HL-60 (cell line): Measurements from ENCODE around the gene DTD1.

Experiments used
- DNase-seq, 2 experiments: peaks; one replicate each; pipeline ENCODE4 v3.0.0-alpha.2; 2010 to 2020; ENCODE audit warnings: low read depth in 1 of 2, low spot score in 1 of 2
- H3K27ac ChIP-seq: fragments of 250-450 bp; sonication (Bioruptor Pico); replicated peaks from 2 replicates; pipeline ENCODE4 v1.5.1; 2020; ENCODE audit warnings: mild to moderate bottlenecking, moderate library complexity
- H3K27me3 ChIP-seq: fragments of 250-450 bp; sonication (Bioruptor Pico); 2 replicates; pipeline ENCODE4 v1.5.1; 2021; ENCODE audit warnings: mild to moderate bottlenecking, moderate library complexity; ENCODE audit not compliant: insufficient read depth, poor library complexity, severe bottlenecking
- H3K4me3 ChIP-seq: replicated peaks from 2 replicates; pipeline ENCODE4 v1.5.1; 2011; ENCODE audit warnings: mild to moderate bottlenecking, control low read depth, low read length; ENCODE audit not compliant: insufficient read depth
- GABPA ChIP-seq: IDR thresholded peaks from 2 replicates; pipeline ENCODE4 v1.6.1; 2012; ENCODE audit warnings: low read depth
- POLR2AphosphoS5 ChIP-seq: IDR thresholded peaks from 2 replicates; pipeline ENCODE4 v1.6.1; 2012; ENCODE audit warnings: low read depth
- SPI1 ChIP-seq: IDR thresholded peaks from 2 replicates; pipeline ENCODE4 v1.6.1; 2012; ENCODE audit warnings: low read depth, mild to moderate bottlenecking, borderline replicate concordance
- TF ChIP-seq, protein P1 (sequence below): IDR thresholded peaks from one replicate; pipeline ENCODE4 v1.5.1; 2011; ENCODE audit warnings: low read length, control low read depth, inconsistent platforms; ENCODE audit not compliant: insufficient read depth
- TF ChIP-seq, protein P2 (sequence below): IDR thresholded peaks from 2 replicates; pipeline ENCODE4 v1.6.1; 2012; ENCODE audit warnings: low read depth; ENCODE audit not compliant: insufficient replicate concordance

Gene DTD1

DNA sequence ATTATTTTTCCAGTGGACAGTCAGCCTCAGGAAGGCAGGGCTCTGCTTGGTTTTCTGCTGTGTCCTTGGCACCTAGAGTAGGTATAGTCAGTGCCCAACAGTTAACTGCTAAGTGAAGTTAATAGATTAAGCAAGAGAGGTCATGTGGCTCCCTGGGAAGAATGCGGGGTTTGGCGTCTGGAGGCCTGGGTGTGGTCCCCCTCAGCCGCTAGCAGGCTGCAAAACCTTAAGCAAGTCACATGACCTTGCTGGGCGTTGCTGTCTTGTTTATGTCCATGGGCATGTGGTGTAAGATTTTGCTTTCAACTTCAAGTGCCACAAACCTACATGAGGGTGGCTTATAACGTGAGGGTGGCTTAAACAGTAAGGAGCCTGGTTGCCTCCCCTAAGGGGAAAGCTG lies 150.2 kb downstream of the DTD1 start:
- H3K27me3 ChIP-seq, result no peaks in the 10 kb centered on the region
- H3K27ac ChIP-seq, result no peak overlapping the region
- TF ChIP-seq SPI1, result no peak
- TF ChIP-seq POLR2AphosphoS5, result no peak
- TF ChIP-seq, protein P1, sequence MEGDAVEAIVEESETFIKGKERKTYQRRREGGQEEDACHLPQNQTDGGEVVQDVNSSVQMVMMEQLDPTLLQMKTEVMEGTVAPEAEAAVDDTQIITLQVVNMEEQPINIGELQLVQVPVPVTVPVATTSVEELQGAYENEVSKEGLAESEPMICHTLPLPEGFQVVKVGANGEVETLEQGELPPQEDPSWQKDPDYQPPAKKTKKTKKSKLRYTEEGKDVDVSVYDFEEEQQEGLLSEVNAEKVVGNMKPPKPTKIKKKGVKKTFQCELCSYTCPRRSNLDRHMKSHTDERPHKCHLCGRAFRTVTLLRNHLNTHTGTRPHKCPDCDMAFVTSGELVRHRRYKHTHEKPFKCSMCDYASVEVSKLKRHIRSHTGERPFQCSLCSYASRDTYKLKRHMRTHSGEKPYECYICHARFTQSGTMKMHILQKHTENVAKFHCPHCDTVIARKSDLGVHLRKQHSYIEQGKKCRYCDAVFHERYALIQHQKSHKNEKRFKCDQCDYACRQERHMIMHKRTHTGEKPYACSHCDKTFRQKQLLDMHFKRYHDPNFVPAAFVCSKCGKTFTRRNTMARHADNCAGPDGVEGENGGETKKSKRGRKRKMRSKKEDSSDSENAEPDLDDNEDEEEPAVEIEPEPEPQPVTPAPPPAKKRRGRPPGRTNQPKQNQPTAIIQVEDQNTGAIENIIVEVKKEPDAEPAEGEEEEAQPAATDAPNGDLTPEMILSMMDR, result no peak
- TF ChIP-seq, protein P2, sequence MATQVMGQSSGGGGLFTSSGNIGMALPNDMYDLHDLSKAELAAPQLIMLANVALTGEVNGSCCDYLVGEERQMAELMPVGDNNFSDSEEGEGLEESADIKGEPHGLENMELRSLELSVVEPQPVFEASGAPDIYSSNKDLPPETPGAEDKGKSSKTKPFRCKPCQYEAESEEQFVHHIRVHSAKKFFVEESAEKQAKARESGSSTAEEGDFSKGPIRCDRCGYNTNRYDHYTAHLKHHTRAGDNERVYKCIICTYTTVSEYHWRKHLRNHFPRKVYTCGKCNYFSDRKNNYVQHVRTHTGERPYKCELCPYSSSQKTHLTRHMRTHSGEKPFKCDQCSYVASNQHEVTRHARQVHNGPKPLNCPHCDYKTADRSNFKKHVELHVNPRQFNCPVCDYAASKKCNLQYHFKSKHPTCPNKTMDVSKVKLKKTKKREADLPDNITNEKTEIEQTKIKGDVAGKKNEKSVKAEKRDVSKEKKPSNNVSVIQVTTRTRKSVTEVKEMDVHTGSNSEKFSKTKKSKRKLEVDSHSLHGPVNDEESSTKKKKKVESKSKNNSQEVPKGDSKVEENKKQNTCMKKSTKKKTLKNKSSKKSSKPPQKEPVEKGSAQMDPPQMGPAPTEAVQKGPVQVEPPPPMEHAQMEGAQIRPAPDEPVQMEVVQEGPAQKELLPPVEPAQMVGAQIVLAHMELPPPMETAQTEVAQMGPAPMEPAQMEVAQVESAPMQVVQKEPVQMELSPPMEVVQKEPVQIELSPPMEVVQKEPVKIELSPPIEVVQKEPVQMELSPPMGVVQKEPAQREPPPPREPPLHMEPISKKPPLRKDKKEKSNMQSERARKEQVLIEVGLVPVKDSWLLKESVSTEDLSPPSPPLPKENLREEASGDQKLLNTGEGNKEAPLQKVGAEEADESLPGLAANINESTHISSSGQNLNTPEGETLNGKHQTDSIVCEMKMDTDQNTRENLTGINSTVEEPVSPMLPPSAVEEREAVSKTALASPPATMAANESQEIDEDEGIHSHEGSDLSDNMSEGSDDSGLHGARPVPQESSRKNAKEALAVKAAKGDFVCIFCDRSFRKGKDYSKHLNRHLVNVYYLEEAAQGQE, result no peak
- TF ChIP-seq GABPA, result no peak
- no peak overlapping the region for H3K4me3 ChIP-seq
- no peak for DNase-seq

DNA sequence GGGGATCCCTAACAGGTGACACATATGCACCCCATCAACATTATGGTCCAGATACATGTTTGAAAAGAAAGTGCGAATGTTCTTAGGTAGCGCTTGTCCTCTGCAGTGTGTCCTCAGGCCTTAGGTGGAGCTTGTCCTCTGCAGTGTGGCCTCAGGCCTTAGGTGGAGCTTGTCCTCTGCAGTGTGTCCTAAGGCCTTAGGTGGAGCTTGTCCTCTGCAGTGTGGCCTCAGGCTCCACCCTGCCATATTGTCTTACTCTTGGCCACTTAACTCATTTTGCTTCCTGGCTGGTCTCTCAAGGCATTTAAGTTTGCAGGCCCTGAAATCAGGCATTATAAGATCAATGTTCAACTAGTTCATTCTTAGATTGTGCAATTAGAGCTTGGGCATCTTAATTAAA lies 151.0 kb downstream of the DTD1 start:
- no peak for DNase-seq
- Histone ChIP-seq H3K27me3 (no peaks in the 10 kb centered on the region), H3K27ac (no peak overlapping the region), H3K4me3 (no peak overlapping the region)
- TF ChIP-seq, protein P1, result no peak
- no peak for TF ChIP-seq POLR2AphosphoS5

DNA sequence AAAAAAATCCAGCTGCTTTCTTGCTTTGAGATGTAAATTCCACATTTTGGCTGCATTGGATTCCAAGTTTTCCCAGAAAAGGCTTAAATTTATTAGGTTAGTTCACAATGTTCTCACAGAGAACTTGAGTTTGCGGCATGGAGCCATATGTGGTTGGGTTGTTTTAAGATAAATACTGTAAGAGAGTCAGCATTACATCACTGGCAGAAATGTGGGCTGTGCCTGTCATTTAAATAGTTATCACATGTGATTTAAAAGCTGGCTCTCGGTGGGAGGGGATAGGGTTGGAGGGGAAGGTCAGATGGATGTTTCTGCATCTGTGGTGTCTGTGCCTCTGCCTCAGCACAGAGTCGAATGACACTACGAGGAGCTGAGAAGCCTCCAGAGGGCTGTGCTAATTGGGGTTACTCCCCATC lies 151.9 kb downstream of the DTD1 start:
- no peak overlapping the region for H3K27ac ChIP-seq
- no peaks in the 10 kb centered on the region for H3K27me3 ChIP-seq
- DNase-seq, result no peak
- H3K4me3 ChIP-seq, result no peak overlapping the region
- TF ChIP-seq GABPA, result no peak
- no peak for TF ChIP-seq POLR2AphosphoS5
- TF ChIP-seq, protein P1, result no peak
- TF ChIP-seq, protein P2, result no peak
- no peak for TF ChIP-seq SPI1

DNA sequence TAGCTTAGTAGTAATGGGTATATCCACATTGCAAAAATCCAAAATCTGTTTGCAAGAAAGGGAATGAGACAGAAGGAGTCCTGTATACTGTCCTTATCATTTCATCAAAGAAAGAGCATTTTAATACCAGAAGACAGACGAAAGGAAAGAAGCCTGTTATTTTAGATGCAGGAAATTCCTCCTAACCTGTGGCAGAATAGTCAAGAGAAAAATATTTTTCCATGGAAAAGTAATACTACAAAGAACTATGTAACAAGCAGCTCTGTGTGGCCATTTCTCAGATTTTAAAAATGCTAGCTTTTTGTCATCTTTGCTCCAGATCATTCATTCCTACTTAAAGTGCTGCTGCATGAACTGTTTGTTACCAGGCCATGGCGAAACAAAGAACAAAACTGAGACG lies 152.9 kb downstream of the DTD1 start:
- Histone ChIP-seq H3K4me3 (no peak overlapping the region), H3K27ac (no peak overlapping the region), H3K27me3 (no peaks in the 10 kb centered on the region)
- no peak for TF ChIP-seq SPI1
- TF ChIP-seq, protein P2, result no peak
- TF ChIP-seq POLR2AphosphoS5, result no peak
- TF ChIP-seq, protein P1, result no peak
- no peak for TF ChIP-seq GABPA
- no peak for DNase-seq
